Vagina (tissue), 2 donors: ENCODE results near the gene DYTN. TPM values are rescaled to one million over a fixed set of nuclear protein-coding genes. Genes with fewer than 3 reads are reported as not detected.

ENCODE experiments used
- DNase-seq, 2 donors: peaks; one replicate each; pipeline ENCODE4 v3.0.0-alpha.2; 2017; ENCODE audit errors: extremely low spot score in 2 of 2
- H3K27ac ChIP-seq: fragments of 200-600 bp; sonication (generic); one replicate; pipeline ENCODE4 v1.5.1; 2019
- H3K27me3 ChIP-seq: fragments of 200-600 bp; sonication (generic); one replicate; pipeline ENCODE4 v1.5.1; 2019
- H3K36me3 ChIP-seq, 2 donors: fragments of 200-600 bp; sonication (generic); one replicate each; pipeline ENCODE4 v1.5.1; 2017 to 2019
- H3K4me1 ChIP-seq: fragments of 200-600 bp; sonication (generic); one replicate; pipeline ENCODE4 v1.5.1; 2019
- H3K4me3 ChIP-seq, 2 donors: fragments of 200-600 bp; sonication (generic); 1 replicate in 1 of 2; 2 replicates in 1 of 2; pipeline ENCODE4 v1.5.1; 2016 to 2019
- H3K9me3 ChIP-seq: fragments of 200-600 bp; sonication (generic); one replicate; pipeline ENCODE4 v1.5.1; 2019
- CTCF ChIP-seq, 3 experiments: fragments of 450-650 bp in 2 of 3; fragments of 200-600 bp in 1 of 3; sonication (generic) in 1 of 3; IDR thresholded peaks; one replicate each; pipeline ENCODE4 v1.5.1; 2017 to 2019; ENCODE audit warnings: antibody characterized with exemption in 3 of 3, mild to moderate bottlenecking in 2 of 3, moderate library complexity in 2 of 3
- POLR2A ChIP-seq, 2 donors: fragments of 450-650 bp; IDR thresholded peaks; one replicate each; pipeline ENCODE4 v1.6.1; 2017; ENCODE audit warnings: antibody characterized with exemption in 2 of 2, mild to moderate bottlenecking in 2 of 2, moderate library complexity in 2 of 2
- POLR2AphosphoS5 ChIP-seq, 2 donors: sonication (generic); formaldehyde crosslinking; IDR thresholded peaks; one replicate each; pipeline ENCODE4 v1.9.0; 2017; ENCODE audit warnings: antibody characterized with exemption in 2 of 2, mild to moderate bottlenecking in 2 of 2, low read depth in 1 of 2; ENCODE audit not compliant: insufficient read depth in 1 of 2
- intact Hi-C: fragments of 100-400 bp; cut with DNase I; formaldehyde crosslinking; loops from one replicate; pipeline ENCODE4 v1.15.1; 2023
- total RNA-seq: library from RNA; depleted of rRNA; stranded (reverse); fragments of >200 nt; gene quantifications from one replicate; pipeline ENCODE4 v1.2.3, GENCODE V29; 2016

The DYTN gene
- total RNA-seq, 1 donor from 2014 or later: not detected

GRCh38 chr2:206688453-206688852 lies 29.7 kb downstream of the DYTN start:
- Histone ChIP-seq H3K27ac (no peak overlapping the region), H3K27me3 (no peaks in the 10 kb centered on the region), H3K4me3 (no peak overlapping the region), H3K36me3 (no peaks in the 10 kb centered on the region), H3K9me3 (no peaks in the 10 kb centered on the region), H3K4me1 (no peaks in the 10 kb centered on the region)
- intact Hi-C loops: no loop called here
- DNase-seq: no peak
- no peak for TF ChIP-seq POLR2A (IDR thresholded peaks at IDR 0.05)
- no peak for TF ChIP-seq POLR2AphosphoS5 (IDR thresholded peaks at IDR 0.05; ENCODE audit: insufficient read depth in 1 of 2, low read depth in 1 of 2)
- no peak for TF ChIP-seq CTCF (IDR thresholded peaks at IDR 0.05)

GRCh38 chr2:206683546-206683945 lies 34.6 kb downstream of the DYTN start:
- H3K27ac ChIP-seq: no peak overlapping the region
- DNase-seq: no peak
- no peaks in the 10 kb centered on the region for H3K9me3 ChIP-seq
- H3K4me3 ChIP-seq: no peak overlapping the region
- no peaks in the 10 kb centered on the region for H3K4me1 ChIP-seq
- H3K27me3 ChIP-seq: no peaks in the 10 kb centered on the region
- no peaks in the 10 kb centered on the region for H3K36me3 ChIP-seq
- no peak for TF ChIP-seq POLR2A (IDR thresholded peaks at IDR 0.05)
- intact Hi-C loops: no loop called here

- DNase-seq: no peak
- H3K9me3 ChIP-seq: no peaks in the 10 kb centered on the region
- no peaks in the 10 kb centered on the region for H3K36me3 ChIP-seq
- no peak overlapping the region for H3K27ac ChIP-seq
- no peaks in the 10 kb centered on the region for H3K27me3 ChIP-seq
- H3K4me3 ChIP-seq: no peak overlapping the region
- H3K4me1 ChIP-seq: no peaks in the 10 kb centered on the region
- no peak for TF ChIP-seq POLR2AphosphoS5 (IDR thresholded peaks at IDR 0.05; ENCODE audit: insufficient read depth in 1 of 2, low read depth in 1 of 2)
- TF ChIP-seq CTCF (IDR thresholded peaks at IDR 0.05): no peak
- TF ChIP-seq POLR2A (IDR thresholded peaks at IDR 0.05): no peak
- intact Hi-C loops: no loop called here
Observed at GRCh38 chr2:206670531-206671319, 47.5 kb downstream of the DYTN start.

GRCh38 chr2:206665251-206665650 lies 52.9 kb downstream of the DYTN start:
- intact Hi-C loops: no loop called here
- Histone ChIP-seq H3K36me3 (no peaks in the 10 kb centered on the region), H3K4me1 (no peaks in the 10 kb centered on the region), H3K27ac (no peak overlapping the region), H3K4me3 (no peak overlapping the region), H3K9me3 (no peaks in the 10 kb centered on the region), H3K27me3 (no peaks in the 10 kb centered on the region)
- no peak for DNase-seq
- TF ChIP-seq POLR2AphosphoS5 (IDR thresholded peaks at IDR 0.05; ENCODE audit: insufficient read depth in 1 of 2, low read depth in 1 of 2) (no peak), CTCF (IDR thresholded peaks at IDR 0.05) (no peak), POLR2A (IDR thresholded peaks at IDR 0.05) (no peak)

GRCh38 chr2:206657087-206657486 lies 61.1 kb downstream of the DYTN start:
- Histone ChIP-seq H3K27ac (no peak overlapping the region), H3K27me3 (no peaks in the 10 kb centered on the region), H3K36me3 (no peaks in the 10 kb centered on the region), H3K4me3 (no peak overlapping the region), H3K4me1 (no peaks in the 10 kb centered on the region), H3K9me3 (no peaks in the 10 kb centered on the region)
- DNase-seq: no peak
- intact Hi-C loops: no loop called here
- TF ChIP-seq POLR2AphosphoS5 (IDR thresholded peaks at IDR 0.05; ENCODE audit: insufficient read depth in 1 of 2, low read depth in 1 of 2) (no peak), CTCF (IDR thresholded peaks at IDR 0.05) (no peak), POLR2A (IDR thresholded peaks at IDR 0.05) (no peak)
